ENCODE results near the gene FBL. TPM values are rescaled to one million over a fixed set of nuclear protein-coding genes. Genes with fewer than 3 reads are reported as not detected.

Gene FBL
- total and polyA plus RNA-seq, 2 of the 13 experiments (the other 11 are each of a cell fraction or from before 2014, with no cell fraction given) = 153 to 468 TPM

DNA sequence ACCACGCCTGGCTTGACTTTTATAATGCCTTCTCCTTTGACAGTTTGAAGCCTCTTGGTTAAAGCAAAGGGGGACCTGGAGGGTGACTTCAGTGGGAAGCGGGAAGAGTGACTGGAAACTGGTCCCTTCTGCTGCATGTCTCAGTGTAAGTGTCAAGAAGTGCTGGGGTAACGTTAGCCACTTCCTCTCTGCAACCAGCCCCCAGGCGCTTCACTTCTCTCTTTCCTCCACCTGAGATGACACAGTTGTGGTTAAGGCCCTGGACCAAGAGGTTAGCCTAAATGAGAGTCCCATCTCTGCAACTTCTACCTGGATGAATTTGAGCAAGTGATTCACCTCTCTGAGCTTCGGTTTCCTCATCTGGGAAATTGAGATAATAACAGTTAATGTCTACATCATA is 51.2 kb downstream of the FBL start (continued):
- TF ChIP-seq, protein P1, sequence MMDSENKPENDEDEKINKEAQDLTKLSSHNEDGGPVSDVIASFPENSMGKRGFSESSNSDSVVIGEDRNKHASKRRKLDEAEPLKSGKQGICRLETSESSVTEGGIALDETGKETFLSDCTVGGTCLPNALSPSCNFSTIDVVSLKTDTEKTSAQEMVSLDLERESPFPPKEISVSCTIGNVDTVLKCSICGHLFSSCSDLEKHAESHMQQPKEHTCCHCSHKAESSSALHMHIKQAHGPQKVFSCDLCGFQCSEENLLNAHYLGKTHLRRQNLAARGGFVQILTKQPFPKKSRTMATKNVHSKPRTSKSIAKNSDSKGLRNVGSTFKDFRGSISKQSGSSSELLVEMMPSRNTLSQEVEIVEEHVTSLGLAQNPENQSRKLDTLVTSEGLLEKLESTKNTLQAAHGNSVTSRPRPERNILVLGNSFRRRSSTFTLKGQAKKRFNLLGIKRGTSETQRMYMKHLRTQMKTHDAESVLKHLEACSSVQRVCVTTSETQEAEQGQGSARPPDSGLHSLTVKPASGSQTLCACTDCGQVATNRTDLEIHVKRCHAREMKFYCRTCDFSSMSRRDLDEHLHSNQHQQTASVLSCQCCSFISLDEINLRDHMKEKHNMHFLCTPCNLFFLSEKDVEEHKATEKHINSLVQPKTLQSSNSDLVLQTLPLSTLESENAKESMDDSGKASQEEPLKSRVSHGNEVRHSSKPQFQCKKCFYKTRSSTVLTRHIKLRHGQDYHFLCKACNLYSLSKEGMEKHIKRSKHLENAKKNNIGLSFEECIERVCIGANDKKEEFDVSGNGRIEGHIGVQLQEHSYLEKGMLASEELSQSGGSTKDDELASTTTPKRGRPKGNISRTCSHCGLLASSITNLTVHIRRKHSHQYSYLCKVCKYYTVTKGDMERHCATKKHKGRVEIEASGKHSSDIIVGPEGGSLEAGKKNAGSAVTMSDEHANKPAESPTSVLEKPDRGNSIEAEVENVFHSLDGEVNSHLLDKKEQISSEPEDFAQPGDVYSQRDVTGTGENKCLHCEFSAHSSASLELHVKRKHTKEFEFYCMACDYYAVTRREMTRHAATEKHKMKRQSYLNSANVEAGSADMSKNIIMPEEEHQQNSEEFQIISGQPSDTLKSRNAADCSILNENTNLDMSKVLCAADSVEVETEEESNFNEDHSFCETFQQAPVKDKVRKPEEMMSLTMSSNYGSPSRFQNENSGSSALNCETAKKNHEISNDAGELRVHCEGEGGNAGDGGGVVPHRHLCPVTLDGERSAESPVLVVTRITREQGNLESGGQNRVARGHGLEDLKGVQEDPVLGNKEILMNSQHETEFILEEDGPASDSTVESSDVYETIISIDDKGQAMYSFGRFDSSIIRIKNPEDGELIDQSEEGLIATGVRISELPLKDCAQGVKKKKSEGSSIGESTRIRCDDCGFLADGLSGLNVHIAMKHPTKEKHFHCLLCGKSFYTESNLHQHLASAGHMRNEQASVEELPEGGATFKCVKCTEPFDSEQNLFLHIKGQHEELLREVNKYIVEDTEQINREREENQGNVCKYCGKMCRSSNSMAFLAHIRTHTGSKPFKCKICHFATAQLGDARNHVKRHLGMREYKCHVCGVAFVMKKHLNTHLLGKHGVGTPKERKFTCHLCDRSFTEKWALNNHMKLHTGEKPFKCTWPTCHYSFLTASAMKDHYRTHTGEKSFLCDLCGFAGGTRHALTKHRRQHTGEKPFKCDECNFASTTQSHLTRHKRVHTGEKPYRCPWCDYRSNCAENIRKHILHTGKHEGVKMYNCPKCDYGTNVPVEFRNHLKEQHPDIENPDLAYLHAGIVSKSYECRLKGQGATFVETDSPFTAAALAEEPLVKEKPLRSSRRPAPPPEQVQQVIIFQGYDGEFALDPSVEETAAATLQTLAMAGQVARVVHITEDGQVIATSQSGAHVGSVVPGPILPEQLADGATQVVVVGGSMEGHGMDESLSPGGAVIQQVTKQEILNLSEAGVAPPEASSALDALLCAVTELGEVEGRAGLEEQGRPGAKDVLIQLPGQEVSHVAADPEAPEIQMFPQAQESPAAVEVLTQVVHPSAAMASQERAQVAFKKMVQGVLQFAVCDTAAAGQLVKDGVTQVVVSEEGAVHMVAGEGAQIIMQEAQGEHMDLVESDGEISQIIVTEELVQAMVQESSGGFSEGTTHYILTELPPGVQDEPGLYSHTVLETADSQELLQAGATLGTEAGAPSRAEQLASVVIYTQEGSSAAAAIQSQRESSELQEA (CRISPR knock-in tag; IDR thresholded peaks at IDR 0.05; ENCODE audit: not compliant biosample characterization) = no peak
- TF ChIP-seq, protein P2, sequence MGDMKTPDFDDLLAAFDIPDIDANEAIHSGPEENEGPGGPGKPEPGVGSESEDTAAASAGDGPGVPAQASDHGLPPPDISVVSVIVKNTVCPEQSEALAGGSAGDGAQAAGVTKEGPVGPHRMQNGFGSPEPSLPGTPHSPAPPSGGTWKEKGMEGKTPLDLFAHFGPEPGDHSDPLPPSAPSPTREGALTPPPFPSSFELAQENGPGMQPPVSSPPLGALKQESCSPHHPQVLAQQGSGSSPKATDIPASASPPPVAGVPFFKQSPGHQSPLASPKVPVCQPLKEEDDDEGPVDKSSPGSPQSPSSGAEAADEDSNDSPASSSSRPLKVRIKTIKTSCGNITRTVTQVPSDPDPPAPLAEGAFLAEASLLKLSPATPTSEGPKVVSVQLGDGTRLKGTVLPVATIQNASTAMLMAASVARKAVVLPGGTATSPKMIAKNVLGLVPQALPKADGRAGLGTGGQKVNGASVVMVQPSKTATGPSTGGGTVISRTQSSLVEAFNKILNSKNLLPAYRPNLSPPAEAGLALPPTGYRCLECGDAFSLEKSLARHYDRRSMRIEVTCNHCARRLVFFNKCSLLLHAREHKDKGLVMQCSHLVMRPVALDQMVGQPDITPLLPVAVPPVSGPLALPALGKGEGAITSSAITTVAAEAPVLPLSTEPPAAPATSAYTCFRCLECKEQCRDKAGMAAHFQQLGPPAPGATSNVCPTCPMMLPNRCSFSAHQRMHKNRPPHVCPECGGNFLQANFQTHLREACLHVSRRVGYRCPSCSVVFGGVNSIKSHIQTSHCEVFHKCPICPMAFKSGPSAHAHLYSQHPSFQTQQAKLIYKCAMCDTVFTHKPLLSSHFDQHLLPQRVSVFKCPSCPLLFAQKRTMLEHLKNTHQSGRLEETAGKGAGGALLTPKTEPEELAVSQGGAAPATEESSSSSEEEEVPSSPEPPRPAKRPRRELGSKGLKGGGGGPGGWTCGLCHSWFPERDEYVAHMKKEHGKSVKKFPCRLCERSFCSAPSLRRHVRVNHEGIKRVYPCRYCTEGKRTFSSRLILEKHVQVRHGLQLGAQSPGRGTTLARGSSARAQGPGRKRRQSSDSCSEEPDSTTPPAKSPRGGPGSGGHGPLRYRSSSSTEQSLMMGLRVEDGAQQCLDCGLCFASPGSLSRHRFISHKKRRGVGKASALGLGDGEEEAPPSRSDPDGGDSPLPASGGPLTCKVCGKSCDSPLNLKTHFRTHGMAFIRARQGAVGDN (CRISPR knock-in tag; IDR thresholded peaks at IDR 0.05) = no peak
- no peak for TF ChIP-seq CEBPB (IDR thresholded peaks at IDR 0.05; ENCODE audit: borderline replicate concordance, low read depth, low read length)
- TF ChIP-seq IKZF1 (IDR thresholded peaks at IDR 0.05) = no peak
- TF ChIP-seq ARNT2 (CRISPR knock-in tag; IDR thresholded peaks at IDR 0.05; ENCODE audit: low read depth) = no peak
- TF ChIP-seq TEAD2 (CRISPR knock-in tag; IDR thresholded peaks at IDR 0.05) = no peak
- TF ChIP-seq HNRNPUL1 (IDR thresholded peaks at IDR 0.05; ENCODE audit: low read depth, low read length) = no peak
